Adrenal gland (tissue), 5 donors: ENCODE results near the gene CAMK2G.

ENCODE experiments used
- POLR2A ChIP-seq, 2 donors: fragments of 450-650 bp; IDR thresholded peaks; one replicate each; pipeline ENCODE4 v1.6.1; 2017; ENCODE audit warnings: antibody characterized with exemption in 2 of 2, mild to moderate bottlenecking in 2 of 2, moderate library complexity in 1 of 2
- TF ChIP-seq, protein P1 (sequence below), 6 experiments: fragments of 450-650 bp in 4 of 6; fragments of 200-600 bp in 2 of 6; sonication (generic) in 1 of 6; IDR thresholded peaks; 1 replicate in 5 of 6; 2 replicates in 1 of 6; pipeline versions ENCODE4 v1.5.1 to v1.8.0; 2016 to 2021; ENCODE audit warnings: antibody characterized with exemption in 6 of 6, mild to moderate bottlenecking in 2 of 6, moderate library complexity in 1 of 6
- donor health status: DM: no; HTN: no; CAD: no.

DNA sequence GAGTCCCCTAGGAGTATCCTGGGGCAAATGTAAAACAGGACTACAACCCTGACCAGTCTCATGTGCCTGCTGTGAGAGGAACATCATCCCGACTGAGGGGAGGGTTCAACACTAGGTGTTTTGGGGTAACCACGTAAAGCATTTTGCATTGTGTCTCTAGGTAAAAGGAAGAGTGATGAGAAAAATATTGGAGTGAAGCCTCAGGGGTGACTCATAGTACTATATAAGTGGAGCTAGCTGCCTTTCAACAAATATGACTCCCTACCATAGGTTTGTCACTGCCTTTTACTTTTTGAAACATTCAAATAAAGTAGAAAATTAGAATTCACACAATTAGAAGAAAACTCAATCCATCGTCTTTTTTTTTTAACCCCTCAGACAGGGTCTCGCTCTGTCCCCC lies 2.6 kb upstream of the CAMK2G start:
- TF ChIP-seq, protein P1, sequence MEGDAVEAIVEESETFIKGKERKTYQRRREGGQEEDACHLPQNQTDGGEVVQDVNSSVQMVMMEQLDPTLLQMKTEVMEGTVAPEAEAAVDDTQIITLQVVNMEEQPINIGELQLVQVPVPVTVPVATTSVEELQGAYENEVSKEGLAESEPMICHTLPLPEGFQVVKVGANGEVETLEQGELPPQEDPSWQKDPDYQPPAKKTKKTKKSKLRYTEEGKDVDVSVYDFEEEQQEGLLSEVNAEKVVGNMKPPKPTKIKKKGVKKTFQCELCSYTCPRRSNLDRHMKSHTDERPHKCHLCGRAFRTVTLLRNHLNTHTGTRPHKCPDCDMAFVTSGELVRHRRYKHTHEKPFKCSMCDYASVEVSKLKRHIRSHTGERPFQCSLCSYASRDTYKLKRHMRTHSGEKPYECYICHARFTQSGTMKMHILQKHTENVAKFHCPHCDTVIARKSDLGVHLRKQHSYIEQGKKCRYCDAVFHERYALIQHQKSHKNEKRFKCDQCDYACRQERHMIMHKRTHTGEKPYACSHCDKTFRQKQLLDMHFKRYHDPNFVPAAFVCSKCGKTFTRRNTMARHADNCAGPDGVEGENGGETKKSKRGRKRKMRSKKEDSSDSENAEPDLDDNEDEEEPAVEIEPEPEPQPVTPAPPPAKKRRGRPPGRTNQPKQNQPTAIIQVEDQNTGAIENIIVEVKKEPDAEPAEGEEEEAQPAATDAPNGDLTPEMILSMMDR (IDR thresholded peaks at IDR 0.05) = no peak
- TF ChIP-seq POLR2A (IDR thresholded peaks at IDR 0.05) = no peak
